Measurements from ENCODE around the gene NDC80. TPM values are rescaled to one million over a fixed set of nuclear protein-coding genes. Genes with fewer than 3 reads are reported as not detected.

Gene NDC80
- total RNA-seq, 4 donors from 2014 or later, result 0.31 to 0.77 (median 0.54) TPM; not detected in 1

- Histone ChIP-seq H3K4me1 (no peaks in the 10 kb centered on the region), H3K9me3 (no peaks in the 10 kb centered on the region), H3K27ac (peak overlapping the region in 1 of 4 donors; percentile 20), H3K4me3 (peak overlapping the region in 1 of 2 donors; percentile 3), H3K27me3 (no peaks in the 10 kb centered on the region), H3K36me3 (no peaks in the 10 kb centered on the region)
- no peak for ATAC-seq
- TF ChIP-seq POLR2AphosphoS5 (IDR thresholded peaks at IDR 0.05), result no peak
- no peak for TF ChIP-seq CTCF (IDR thresholded peaks at IDR 0.05)
- no peak for TF ChIP-seq POLR2A (IDR thresholded peaks at IDR 0.05)
- no peak for TF ChIP-seq EP300 (IDR thresholded peaks at IDR 0.05)
- 83 to 94% methylated on average over 2 of the region's 2 CpGs for WGBS, 2 donors (ENCODE audit: low coverage in 1 of 2)
Observed at GRCh38 chr18:2590303-2590702, 18.9 kb downstream of the NDC80 start.

GRCh38 chr18:2597639-2598038, 26.3 kb downstream of the NDC80 start:
- no peaks in the 10 kb centered on the region for H3K4me1 ChIP-seq
- WGBS, 2 donors (ENCODE audit: low coverage in 1 of 2), result 90 to 97% methylated on average over 3 to 4 of the region's 5 CpGs
- H3K36me3 ChIP-seq, result no peaks in the 10 kb centered on the region
- H3K4me3 ChIP-seq, result no peak overlapping the region
- no peak overlapping the region for H3K27ac ChIP-seq
- ATAC-seq, result no peak
- H3K27me3 ChIP-seq, result no peaks in the 10 kb centered on the region
- no peaks in the 10 kb centered on the region for H3K9me3 ChIP-seq
- TF ChIP-seq EP300 (IDR thresholded peaks at IDR 0.05) (no peak), POLR2AphosphoS5 (IDR thresholded peaks at IDR 0.05) (no peak), CTCF (IDR thresholded peaks at IDR 0.05) (no peak), POLR2A (IDR thresholded peaks at IDR 0.05) (no peak)

GRCh38 chr18:2602844-2603243, 31.5 kb downstream of the NDC80 start:
- TF ChIP-seq POLR2A (IDR thresholded peaks at IDR 0.05) (no peak), CTCF (IDR thresholded peaks at IDR 0.05) (no peak), EP300 (IDR thresholded peaks at IDR 0.05) (no peak), POLR2AphosphoS5 (IDR thresholded peaks at IDR 0.05) (no peak)
- no peaks in the 10 kb centered on the region for H3K4me1 ChIP-seq
- no peaks in the 10 kb centered on the region for H3K9me3 ChIP-seq
- no peak for ATAC-seq
- H3K27ac ChIP-seq, result no peak overlapping the region
- no peak overlapping the region for H3K4me3 ChIP-seq
- no peaks in the 10 kb centered on the region for H3K36me3 ChIP-seq
- no peaks in the 10 kb centered on the region for H3K27me3 ChIP-seq

DNA sequence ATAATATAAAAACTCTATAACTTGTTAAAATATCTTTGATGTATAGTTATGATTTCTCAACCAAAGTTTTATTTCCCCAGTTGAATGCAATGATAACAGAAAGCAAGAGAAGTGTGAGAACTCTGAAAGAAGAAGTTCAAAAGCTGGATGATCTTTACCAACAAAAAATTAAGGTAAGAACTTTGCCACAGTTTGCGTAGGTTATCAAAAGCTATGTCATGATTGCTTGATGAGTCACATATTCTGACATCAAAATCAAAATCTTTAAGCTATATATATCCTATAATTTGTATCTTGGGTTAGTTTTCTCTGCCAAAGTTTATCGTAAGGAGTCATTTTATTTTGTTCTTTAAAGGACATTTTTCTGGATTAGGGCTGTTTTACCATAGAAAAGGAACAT, 35.0 kb downstream of the NDC80 start:
- Histone ChIP-seq H3K27me3 (no peaks in the 10 kb centered on the region), H3K9me3 (no peaks in the 10 kb centered on the region), H3K4me1 (no peaks in the 10 kb centered on the region), H3K27ac (no peak overlapping the region), H3K4me3 (no peak overlapping the region), H3K36me3 (no peaks in the 10 kb centered on the region)
- 70 to 77% methylated on average over 2 of the region's 2 CpGs for WGBS, 2 donors (ENCODE audit: low coverage in 1 of 2)
- ATAC-seq, result no peak
- no peak for TF ChIP-seq EP300 (IDR thresholded peaks at IDR 0.05)
- no peak for TF ChIP-seq CTCF (IDR thresholded peaks at IDR 0.05)
- no peak for TF ChIP-seq POLR2AphosphoS5 (IDR thresholded peaks at IDR 0.05)
- TF ChIP-seq POLR2A (IDR thresholded peaks at IDR 0.05), result no peak

DNA sequence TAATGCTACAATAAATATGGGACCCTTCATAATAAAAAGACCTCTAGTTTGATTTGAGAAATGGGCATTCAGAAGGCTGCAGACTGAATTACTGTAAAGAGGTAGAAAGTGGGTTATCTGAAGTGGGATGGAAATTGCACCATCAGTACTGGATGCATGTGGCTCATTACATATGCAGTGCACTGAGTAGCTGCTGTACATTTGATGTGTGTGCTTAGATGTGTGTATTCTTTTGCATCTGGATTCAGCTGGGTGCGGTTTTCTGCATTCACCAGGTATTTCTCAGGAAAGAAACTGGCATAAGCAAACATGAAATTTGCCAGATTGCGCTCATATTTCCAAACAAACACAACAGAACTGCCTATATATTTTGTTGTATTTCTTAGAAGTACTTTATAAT, 38.2 kb downstream of the NDC80 start:
- no peaks in the 10 kb centered on the region for H3K36me3 ChIP-seq

More for the DNA sequence above, 38.2 kb downstream of the NDC80 start:
- WGBS, 2 donors (ENCODE audit: low coverage in 1 of 2), result 88 to 91% methylated on average over 1 to 2 of the region's 2 CpGs
- H3K27ac ChIP-seq, result no peak overlapping the region
- no peak for ATAC-seq
- H3K9me3 ChIP-seq, result no peaks in the 10 kb centered on the region
- H3K4me1 ChIP-seq, result no peaks in the 10 kb centered on the region
- no peak overlapping the region for H3K4me3 ChIP-seq
- no peaks in the 10 kb centered on the region for H3K27me3 ChIP-seq
- TF ChIP-seq EP300 (IDR thresholded peaks at IDR 0.05), result no peak
- no peak for TF ChIP-seq POLR2AphosphoS5 (IDR thresholded peaks at IDR 0.05)
- TF ChIP-seq CTCF (IDR thresholded peaks at IDR 0.05), result no peak
- no peak for TF ChIP-seq POLR2A (IDR thresholded peaks at IDR 0.05)
